ENCODE results near the gene MPP4. TPM values are rescaled to one million over a fixed set of nuclear protein-coding genes. Genes with fewer than 3 reads are reported as not detected.

The MPP4 gene
- total RNA-seq, 1 experiment from 2014 or later = not detected

- ChIA-PET POLR2A (interaction anchor here (1.2 kb wide), 1 partner anchor 9 kb away, joined by 3 read pairs; no protein-coding TSS in a partner anchor), CTCF (interaction anchor here (0.6 kb wide), 2 partner anchors 10 to 222 kb away, joined by 3 read pairs; no protein-coding TSS in a partner anchor)
- Mint-ChIP-seq H3K27ac (ENCODE audit: low read depth, unreplicated experiment) (no peak overlapping the region), H3K4me1 (ENCODE audit: insufficient read depth, unreplicated experiment) (peaks cover 14% of the 10 kb centered on the region), H3K9me3 (ENCODE audit: unreplicated experiment) (no peaks in the 10 kb centered on the region), H3K36me3 (ENCODE audit: insufficient read depth, unreplicated experiment) (no peaks in the 10 kb centered on the region), H3K4me3 (ENCODE audit: unreplicated experiment) (no peak overlapping the region), H3K27me3 (ENCODE audit: insufficient read depth, unreplicated experiment) (no peaks in the 10 kb centered on the region)
- BruUV-seq (replicated peaks) = no TSS peak
- no peak for TF ChIP-seq CTCF (IDR thresholded peaks at IDR 0.05; ENCODE audit: unreplicated experiment)
- intact Hi-C loops (cut with micrococcal nuclease) = no loop called here
- no peak for DNase-seq (ENCODE audit: unreplicated experiment)
These were observed 45.2 kb downstream of the MPP4 start for GRCh38 chr2:201653221-201653620.

DNA sequence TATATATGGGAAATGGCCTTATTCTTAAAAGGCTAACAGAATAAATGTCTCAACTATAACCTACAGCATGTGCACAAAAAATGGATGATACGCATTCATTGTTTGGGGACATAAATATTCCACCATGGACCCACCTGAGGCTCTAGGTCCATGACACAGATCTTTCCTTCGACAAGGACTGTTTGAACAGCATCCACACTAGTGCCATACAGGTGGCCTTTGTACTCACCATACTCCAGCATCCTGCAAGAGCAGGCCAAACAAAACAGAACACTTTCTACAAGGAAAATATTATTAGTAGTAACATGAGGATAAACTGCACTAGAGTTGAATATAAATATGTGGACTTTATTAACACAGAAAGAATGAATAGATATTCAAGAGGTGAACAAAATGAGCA, 49.0 kb downstream of the MPP4 start:
- BruUV-seq (replicated peaks) = no TSS peak
- H3K9me3 Mint-ChIP-seq (ENCODE audit: unreplicated experiment) = no peaks in the 10 kb centered on the region
- CTCF ChIA-PET = no interaction called here
- POLR2A ChIA-PET = no interaction called here
- H3K27ac Mint-ChIP-seq (ENCODE audit: low read depth, unreplicated experiment) = no peak overlapping the region
- H3K27me3 Mint-ChIP-seq (ENCODE audit: insufficient read depth, unreplicated experiment) = no peaks in the 10 kb centered on the region
- no peak overlapping the region for H3K4me3 Mint-ChIP-seq (ENCODE audit: unreplicated experiment)
- peaks cover 10% of the 10 kb centered on the region for H3K4me1 Mint-ChIP-seq (ENCODE audit: insufficient read depth, unreplicated experiment)
- TF ChIP-seq CTCF (IDR thresholded peaks at IDR 0.05; ENCODE audit: unreplicated experiment) = no peak
- DNase-seq (ENCODE audit: unreplicated experiment) = no peak
- intact Hi-C loops (cut with micrococcal nuclease) = no loop called here
- no peaks in the 10 kb centered on the region for H3K36me3 Mint-ChIP-seq (ENCODE audit: insufficient read depth, unreplicated experiment)

- no peak overlapping the region for H3K27ac Mint-ChIP-seq (ENCODE audit: low read depth, unreplicated experiment)
- no peaks in the 10 kb centered on the region for H3K27me3 Mint-ChIP-seq (ENCODE audit: insufficient read depth, unreplicated experiment)
- H3K36me3 Mint-ChIP-seq (ENCODE audit: insufficient read depth, unreplicated experiment) = no peaks in the 10 kb centered on the region
- no peak for DNase-seq (ENCODE audit: unreplicated experiment)
- intact Hi-C loops (cut with micrococcal nuclease) = no loop called here
- no peak for TF ChIP-seq CTCF (IDR thresholded peaks at IDR 0.05; ENCODE audit: unreplicated experiment)
- H3K9me3 Mint-ChIP-seq (ENCODE audit: unreplicated experiment) = no peaks in the 10 kb centered on the region
- peaks cover 14% of the 10 kb centered on the region for H3K4me1 Mint-ChIP-seq (ENCODE audit: insufficient read depth, unreplicated experiment)
- ChIA-PET POLR2A (no interaction called here), CTCF (interaction anchor here (0.6 to 1.5 kb wide), 3 partner anchors 196 to 870 kb away, joined by 3 read pairs; partner anchors contain the start of genes STRADB and TRAK2)
- no TSS peak for BruUV-seq (replicated peaks)
- H3K4me3 Mint-ChIP-seq (ENCODE audit: unreplicated experiment) = no peak overlapping the region
These were observed 51.0 kb downstream of the MPP4 start for GRCh38 chr2:201647431-201647830.

DNA sequence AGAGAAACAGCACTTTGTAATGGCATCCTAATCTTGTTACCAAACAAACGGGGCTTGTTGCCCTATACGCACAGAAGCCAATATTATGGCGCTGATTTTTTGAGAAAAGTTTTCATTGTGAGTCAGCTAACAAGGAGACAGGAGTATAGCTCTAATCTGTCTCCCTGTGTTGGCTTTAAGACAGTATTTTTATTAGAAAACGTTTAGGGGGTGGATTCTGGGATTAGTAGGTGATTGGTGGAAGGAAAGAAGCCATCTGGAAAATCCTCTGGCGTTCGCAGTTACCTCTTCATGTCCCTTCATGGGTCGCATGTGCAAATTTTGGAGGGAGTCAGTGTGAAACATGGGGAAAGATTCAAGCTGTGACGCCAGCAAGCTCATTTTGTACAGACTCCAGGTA, 54.4 kb downstream of the MPP4 start:
- POLR2A ChIA-PET = interaction anchor here (1.0 to 2.6 kb wide), 8 partner anchors 9 to 237 kb away, joined by 3 to 19 read pairs (median 4); partner anchors contain the start of genes ALS2, STRADB and TRAK2
- H3K27ac Mint-ChIP-seq (ENCODE audit: low read depth, unreplicated experiment) = peak overlapping the region; percentile 96
- no peaks in the 10 kb centered on the region for H3K9me3 Mint-ChIP-seq (ENCODE audit: unreplicated experiment)
- peak overlapping the region; percentile 90 for H3K4me3 Mint-ChIP-seq (ENCODE audit: unreplicated experiment)
- peaks cover 19% of the 10 kb centered on the region for H3K4me1 Mint-ChIP-seq (ENCODE audit: insufficient read depth, unreplicated experiment)
- H3K36me3 Mint-ChIP-seq (ENCODE audit: insufficient read depth, unreplicated experiment) = no peaks in the 10 kb centered on the region
- H3K27me3 Mint-ChIP-seq (ENCODE audit: insufficient read depth, unreplicated experiment) = no peaks in the 10 kb centered on the region
- no peak for TF ChIP-seq CTCF (IDR thresholded peaks at IDR 0.05; ENCODE audit: unreplicated experiment)
- DNase-seq (ENCODE audit: unreplicated experiment) = peak; percentile 19
- BruUV-seq (replicated peaks) = no TSS peak
- CTCF ChIA-PET = interaction anchor here (1.8 kb wide), 1 partner anchor 412 kb away, joined by 4 read pairs; no protein-coding TSS in a partner anchor
- intact Hi-C loops (cut with micrococcal nuclease) = no loop called here
